ENCODE results near the gene STIM1.

GRCh38 chr11:3906166-3906565, 50.7 kb downstream of the STIM1 start:
- no peak for TF ChIP-seq GLIS3 (CRISPR knock-in tag; IDR thresholded peaks at IDR 0.05)
- no peak for TF ChIP-seq ZNF8 (CRISPR knock-in tag; IDR thresholded peaks at IDR 0.05)

Data from SK-N-SH treated with all-trans-retinoic acid at 6 μM for 48 hours (cell line).